Astrocyte (in vitro differentiated cells and primary cell): ENCODE data around the gene SIDT2.
"Not testable (repeated sequence)": the region's sequence is repeated elsewhere in the genome, so short reads cannot be mapped to it uniquely, and the experiment has no call there.

Experiments
- EZH2 ChIP-seq: IDR thresholded peaks from 2 replicates; pipeline ENCODE4 v1.6.1; 2012; ENCODE audit warnings: mild to moderate bottlenecking, low read length, inconsistent platforms; ENCODE audit not compliant: insufficient read depth
- TF ChIP-seq, protein P1 (sequence below): IDR thresholded peaks from 2 replicates; pipeline ENCODE4 v1.5.1; 2011; ENCODE audit warnings: low read depth, mild to moderate bottlenecking, inconsistent platforms, low read length, moderate library complexity; ENCODE audit not compliant: insufficient read depth

GRCh38 chr11:117208710-117209109 is 30.2 kb downstream of the SIDT2 start:
- TF ChIP-seq, protein P1, sequence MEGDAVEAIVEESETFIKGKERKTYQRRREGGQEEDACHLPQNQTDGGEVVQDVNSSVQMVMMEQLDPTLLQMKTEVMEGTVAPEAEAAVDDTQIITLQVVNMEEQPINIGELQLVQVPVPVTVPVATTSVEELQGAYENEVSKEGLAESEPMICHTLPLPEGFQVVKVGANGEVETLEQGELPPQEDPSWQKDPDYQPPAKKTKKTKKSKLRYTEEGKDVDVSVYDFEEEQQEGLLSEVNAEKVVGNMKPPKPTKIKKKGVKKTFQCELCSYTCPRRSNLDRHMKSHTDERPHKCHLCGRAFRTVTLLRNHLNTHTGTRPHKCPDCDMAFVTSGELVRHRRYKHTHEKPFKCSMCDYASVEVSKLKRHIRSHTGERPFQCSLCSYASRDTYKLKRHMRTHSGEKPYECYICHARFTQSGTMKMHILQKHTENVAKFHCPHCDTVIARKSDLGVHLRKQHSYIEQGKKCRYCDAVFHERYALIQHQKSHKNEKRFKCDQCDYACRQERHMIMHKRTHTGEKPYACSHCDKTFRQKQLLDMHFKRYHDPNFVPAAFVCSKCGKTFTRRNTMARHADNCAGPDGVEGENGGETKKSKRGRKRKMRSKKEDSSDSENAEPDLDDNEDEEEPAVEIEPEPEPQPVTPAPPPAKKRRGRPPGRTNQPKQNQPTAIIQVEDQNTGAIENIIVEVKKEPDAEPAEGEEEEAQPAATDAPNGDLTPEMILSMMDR, result not testable (repeated sequence)
- TF ChIP-seq EZH2, result not testable (repeated sequence)
